OCI-LY3 (cell line): Measurements from ENCODE around the gene TMEM86B.

Experiments used
- EZH2phosphoT487 ChIP-seq: fragments of 200-600 bp; shearing (Covaris generic); IDR thresholded peaks from 2 replicates; pipeline ENCODE4 v1.6.1; 2018; ENCODE audit warnings: antibody characterized with exemption, mixed run types, low read depth
- TF ChIP-seq, protein P1 (sequence below): fragments of 200-600, 300-600 bp; sonication (generic); IDR thresholded peaks from 2 replicates; pipeline ENCODE4 v1.5.1; 2014; ENCODE audit warnings: antibody characterized with exemption, low read length, low read depth

DNA sequence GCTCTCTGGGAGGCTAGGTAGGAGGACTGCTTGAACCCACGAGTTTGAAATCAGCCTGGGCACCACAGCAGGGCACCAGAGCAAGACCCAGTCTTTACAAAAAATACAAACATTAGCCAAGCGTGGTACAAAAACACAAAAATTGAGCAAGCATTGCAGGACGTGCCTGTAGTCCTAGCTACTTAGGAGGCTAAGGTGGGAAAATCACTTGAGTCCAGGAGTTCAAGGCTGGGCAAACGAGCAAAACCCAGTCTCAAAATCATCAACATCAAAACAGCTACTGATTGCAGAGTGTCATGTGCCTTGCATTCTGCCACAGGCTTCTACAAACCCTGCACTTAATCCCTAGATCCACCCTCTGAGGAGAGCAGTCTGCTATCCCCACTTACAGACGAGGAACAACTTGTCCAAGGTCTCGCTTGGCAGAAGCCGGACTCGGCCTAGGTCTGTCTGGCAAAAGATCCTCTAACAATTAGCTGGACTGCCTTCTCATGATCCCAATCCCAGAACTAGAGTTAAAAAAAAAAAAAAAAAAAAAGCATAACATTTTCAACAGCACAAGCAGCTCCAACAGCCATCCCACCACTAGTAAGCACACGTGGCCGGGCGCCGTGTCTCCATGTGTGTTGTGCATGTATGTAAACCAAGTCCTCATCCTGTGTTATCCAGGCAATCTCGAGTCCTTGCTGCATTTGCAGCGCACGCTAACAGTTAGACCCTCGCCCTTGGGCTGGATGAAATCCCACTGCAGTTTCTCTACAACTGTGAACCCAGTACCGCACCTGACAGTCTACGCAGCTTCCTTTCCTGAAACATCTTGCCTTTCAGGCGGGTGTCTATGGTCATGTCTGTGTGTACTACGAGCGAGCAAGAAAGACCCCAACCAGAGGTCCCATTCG is 28.2 kb upstream of the TMEM86B start:
- TF ChIP-seq, protein P1, sequence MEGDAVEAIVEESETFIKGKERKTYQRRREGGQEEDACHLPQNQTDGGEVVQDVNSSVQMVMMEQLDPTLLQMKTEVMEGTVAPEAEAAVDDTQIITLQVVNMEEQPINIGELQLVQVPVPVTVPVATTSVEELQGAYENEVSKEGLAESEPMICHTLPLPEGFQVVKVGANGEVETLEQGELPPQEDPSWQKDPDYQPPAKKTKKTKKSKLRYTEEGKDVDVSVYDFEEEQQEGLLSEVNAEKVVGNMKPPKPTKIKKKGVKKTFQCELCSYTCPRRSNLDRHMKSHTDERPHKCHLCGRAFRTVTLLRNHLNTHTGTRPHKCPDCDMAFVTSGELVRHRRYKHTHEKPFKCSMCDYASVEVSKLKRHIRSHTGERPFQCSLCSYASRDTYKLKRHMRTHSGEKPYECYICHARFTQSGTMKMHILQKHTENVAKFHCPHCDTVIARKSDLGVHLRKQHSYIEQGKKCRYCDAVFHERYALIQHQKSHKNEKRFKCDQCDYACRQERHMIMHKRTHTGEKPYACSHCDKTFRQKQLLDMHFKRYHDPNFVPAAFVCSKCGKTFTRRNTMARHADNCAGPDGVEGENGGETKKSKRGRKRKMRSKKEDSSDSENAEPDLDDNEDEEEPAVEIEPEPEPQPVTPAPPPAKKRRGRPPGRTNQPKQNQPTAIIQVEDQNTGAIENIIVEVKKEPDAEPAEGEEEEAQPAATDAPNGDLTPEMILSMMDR, result no peak
- TF ChIP-seq EZH2phosphoT487, result no peak
